Mesenchymal stem cell (in vitro differentiated cells and primary cell): ENCODE data around the gene TTC39A.

Experiments used
- DNase-seq: peaks from one replicate; pipeline ENCODE4 v3.0.0-alpha.2; 2013
- H2AFZ ChIP-seq: one replicate; pipeline ENCODE4 v1.6.1; 2013; ENCODE audit warnings: low read depth, mild to moderate bottlenecking, control low read depth, inconsistent platforms, low read length, moderate library complexity
- H2AK5ac ChIP-seq: 2 replicates; pipeline ENCODE4 v1.6.1; 2013; ENCODE audit warnings: low read length, moderate library complexity, mild to moderate bottlenecking, inconsistent platforms; ENCODE audit not compliant: severe bottlenecking
- H2BK120ac ChIP-seq: one replicate; pipeline ENCODE4 v1.6.1; 2013; ENCODE audit warnings: low read depth, mild to moderate bottlenecking, inconsistent platforms, low read length, moderate library complexity
- H2BK12ac ChIP-seq, 2 experiments: one replicate each; pipeline ENCODE4 v1.6.1; 2013; ENCODE audit warnings: inconsistent platforms in 2 of 2, low read length in 2 of 2, mild to moderate bottlenecking in 2 of 2, moderate library complexity in 2 of 2, control low read depth in 1 of 2
- H2BK15ac ChIP-seq: one replicate; pipeline ENCODE4 v1.6.1; 2013; ENCODE audit warnings: mild to moderate bottlenecking, low read depth, inconsistent platforms; ENCODE audit not compliant: poor library complexity, severe bottlenecking
- H2BK5ac ChIP-seq: 2 replicates; pipeline ENCODE4 v1.6.1; 2013; ENCODE audit warnings: low read depth, mild to moderate bottlenecking, low read length, control low read depth, inconsistent platforms; ENCODE audit not compliant: poor library complexity, severe bottlenecking
- H3K14ac ChIP-seq, 2 experiments: one replicate each; pipeline ENCODE4 v1.6.1; 2013; ENCODE audit warnings: inconsistent platforms in 2 of 2, low read length in 2 of 2, control low read depth in 1 of 2, mild to moderate bottlenecking in 1 of 2, moderate library complexity in 1 of 2
- H3K18ac ChIP-seq, 2 experiments: one replicate each; pipeline ENCODE4 v1.6.1; 2013; ENCODE audit warnings: inconsistent platforms in 2 of 2, low read length in 2 of 2, control low read depth in 1 of 2, low read depth in 1 of 2, mild to moderate bottlenecking in 1 of 2
- H3K23ac ChIP-seq, 2 experiments: one replicate each; pipeline ENCODE4 v1.6.1; 2013; ENCODE audit warnings: inconsistent platforms in 2 of 2, low read length in 2 of 2, mild to moderate bottlenecking in 2 of 2, moderate library complexity in 2 of 2, control low read depth in 1 of 2
- H3K27ac ChIP-seq: 2 replicates; pipeline ENCODE4 v1.5.1; 2013; ENCODE audit warnings: mild to moderate bottlenecking, moderate library complexity, low read length, control low read depth, inconsistent platforms; ENCODE audit not compliant: poor library complexity, severe bottlenecking
- H3K27me3 ChIP-seq, 2 experiments: 2 replicates each; pipeline versions ENCODE4 v1.6.1 to v1.7.0; 2013; ENCODE audit warnings: low read length in 2 of 2, mild to moderate bottlenecking in 2 of 2, moderate library complexity in 2 of 2, control low read depth in 1 of 2, inconsistent platforms in 1 of 2; ENCODE audit not compliant: control insufficient read depth in 1 of 2, insufficient read depth in 1 of 2
- H3K36me3 ChIP-seq, 2 experiments: 2 replicates each; pipeline versions ENCODE4 v1.6.1 to v1.7.0; 2013; ENCODE audit warnings: low read length in 2 of 2, control low read depth in 1 of 2, inconsistent platforms in 1 of 2, low read depth in 1 of 2, mild to moderate bottlenecking in 1 of 2; ENCODE audit not compliant: insufficient read depth in 2 of 2, control insufficient read depth in 1 of 2
- H3K4ac ChIP-seq, 2 experiments: one replicate each; pipeline ENCODE4 v1.6.1; 2013; ENCODE audit warnings: inconsistent platforms in 2 of 2, low read length in 2 of 2, mild to moderate bottlenecking in 2 of 2, moderate library complexity in 2 of 2, control low read depth in 1 of 2, low read depth in 1 of 2
- H3K4me1 ChIP-seq: 2 replicates; pipeline ENCODE4 v1.6.1; 2013; ENCODE audit warnings: low read depth, low read length, control low read depth; ENCODE audit not compliant: control insufficient read depth, insufficient read depth
- H3K4me2 ChIP-seq: 2 replicates; pipeline ENCODE4 v1.6.1; 2013; ENCODE audit warnings: low read length, mild to moderate bottlenecking, inconsistent platforms; ENCODE audit not compliant: poor library complexity, severe bottlenecking
- H3K4me3 ChIP-seq, 2 experiments: 2 replicates each; pipeline versions ENCODE4 v1.5.1 to v1.7.0; 2013; ENCODE audit warnings: low read length in 2 of 2, mild to moderate bottlenecking in 2 of 2, control low read depth in 1 of 2, low read depth in 1 of 2; ENCODE audit not compliant: insufficient read depth in 1 of 2
- H3K79me1 ChIP-seq: replicated peaks from 2 replicates; pipeline ENCODE4 v1.6.1; 2013; ENCODE audit warnings: mild to moderate bottlenecking, control low read depth, low read length, inconsistent platforms; ENCODE audit not compliant: poor library complexity, severe bottlenecking
- H3K9ac ChIP-seq: 2 replicates; pipeline ENCODE4 v1.7.0; 2013; ENCODE audit warnings: mild to moderate bottlenecking, low read length, moderate library complexity
- H3K9me3 ChIP-seq: 2 replicates; pipeline ENCODE4 v1.7.0; 2013; ENCODE audit warnings: mild to moderate bottlenecking, low read length; ENCODE audit not compliant: control insufficient read depth
- H4K8ac ChIP-seq: one replicate; pipeline ENCODE4 v1.6.1; 2013; ENCODE audit warnings: inconsistent platforms, mild to moderate bottlenecking, low read length, moderate library complexity
- H4K91ac ChIP-seq: one replicate; pipeline ENCODE4 v1.6.1; 2013; ENCODE audit warnings: mild to moderate bottlenecking, low read length, inconsistent platforms
- WGBS: methylation state at CpG from one replicate; pipeline ENCODE4 v1.1.7; 2013; ENCODE audit warnings: mixed read lengths; 5-methylcytosine and 5-hydroxymethylcytosine counted together

Gene TTC39A

DNA sequence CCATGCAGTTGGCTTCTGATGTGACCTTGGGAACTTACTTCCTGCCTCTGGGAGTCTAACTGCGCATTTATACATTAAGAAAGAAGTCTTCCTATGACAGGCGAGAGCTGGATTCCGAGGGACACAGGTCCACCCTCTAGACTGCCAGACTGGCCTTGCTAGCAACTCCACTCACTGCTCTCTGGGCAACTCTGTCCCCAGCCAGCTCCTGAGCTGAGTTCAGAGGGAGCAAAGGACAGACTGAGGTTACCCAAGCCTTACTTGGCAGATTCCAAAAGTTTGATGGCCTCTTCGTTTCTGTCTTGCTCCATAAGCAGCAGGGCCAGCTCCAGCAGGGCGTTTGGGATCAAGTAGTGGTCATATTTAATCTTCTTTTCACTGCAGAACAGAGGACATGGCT is 41.8 kb downstream of the TTC39A start:
- no peak for DNase-seq
- Histone ChIP-seq H3K4me2 (no peak overlapping the region), H2BK12ac (no peak overlapping the region), H3K4me1 (peaks cover 6% of the 10 kb centered on the region), H3K4me3 (no peak overlapping the region), H3K18ac (no peak overlapping the region), H2BK5ac (no peak overlapping the region), H3K79me1 (peaks cover 3% of the 10 kb centered on the region), H3K9me3 (no peaks in the 10 kb centered on the region), H3K23ac (no peak overlapping the region), H4K91ac (no peak overlapping the region), H2BK120ac (no peak overlapping the region), H3K9ac (no peak overlapping the region), H2BK15ac (no peak overlapping the region), H3K27me3 (no peaks in the 10 kb centered on the region), H4K8ac (no peak overlapping the region), H2AK5ac (no peak overlapping the region), H3K36me3 (peaks cover 0 to 17% of the 10 kb centered on the region in 2 experiments), H3K27ac (no peak overlapping the region), H3K14ac (no peak overlapping the region), H2AFZ (no peak overlapping the region), H3K4ac (no peak overlapping the region)
- 90% methylated on average over 5 of the region's 5 CpGs for WGBS

- Histone ChIP-seq H2BK15ac (no peak overlapping the region), H3K4me2 (no peak overlapping the region), H3K9ac (no peak overlapping the region), H2AK5ac (no peak overlapping the region), H3K23ac (no peak overlapping the region), H4K8ac (no peak overlapping the region), H3K4ac (no peak overlapping the region), H3K4me1 (peaks cover 6% of the 10 kb centered on the region), H3K18ac (no peak overlapping the region), H4K91ac (no peak overlapping the region), H2BK5ac (no peak overlapping the region), H3K36me3 (peaks cover 0 to 19% of the 10 kb centered on the region in 2 experiments), H3K14ac (no peak overlapping the region), H3K9me3 (no peaks in the 10 kb centered on the region), H2BK12ac (no peak overlapping the region), H3K4me3 (no peak overlapping the region), H2AFZ (no peak overlapping the region), H3K79me1 (peaks cover 3% of the 10 kb centered on the region), H3K27ac (no peak overlapping the region), H3K27me3 (no peaks in the 10 kb centered on the region), H2BK120ac (no peak overlapping the region)
- DNase-seq: no peak
- WGBS: 97% methylated on average over 8 of the region's 8 CpGs
Measured at GRCh38 chr1:51287966-51288365, 42.4 kb downstream of the TTC39A start.

DNA sequence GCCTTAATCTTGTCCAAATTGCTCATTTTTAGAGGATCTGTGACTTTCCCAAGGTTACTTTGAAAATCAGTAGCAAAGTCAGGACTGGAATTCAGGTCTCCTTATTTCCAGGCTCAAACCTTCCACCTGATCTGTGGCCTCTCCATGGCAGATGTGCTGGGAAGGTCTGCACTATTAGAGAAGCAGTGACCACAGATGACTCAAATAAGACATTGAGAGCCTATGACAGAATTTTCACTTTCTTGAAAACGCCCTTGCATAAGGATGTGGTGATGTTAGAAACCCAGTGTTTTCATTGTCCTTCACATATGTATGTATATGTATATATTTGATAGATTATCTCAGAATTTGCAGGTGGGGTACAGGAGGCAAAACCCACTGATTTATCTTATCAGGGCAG is 45.3 kb downstream of the TTC39A start:
- Histone ChIP-seq H3K14ac (no peak overlapping the region), H2BK12ac (no peak overlapping the region)
- no CpG with 5 or more reads among the region's 1 CpG for WGBS

DNA sequence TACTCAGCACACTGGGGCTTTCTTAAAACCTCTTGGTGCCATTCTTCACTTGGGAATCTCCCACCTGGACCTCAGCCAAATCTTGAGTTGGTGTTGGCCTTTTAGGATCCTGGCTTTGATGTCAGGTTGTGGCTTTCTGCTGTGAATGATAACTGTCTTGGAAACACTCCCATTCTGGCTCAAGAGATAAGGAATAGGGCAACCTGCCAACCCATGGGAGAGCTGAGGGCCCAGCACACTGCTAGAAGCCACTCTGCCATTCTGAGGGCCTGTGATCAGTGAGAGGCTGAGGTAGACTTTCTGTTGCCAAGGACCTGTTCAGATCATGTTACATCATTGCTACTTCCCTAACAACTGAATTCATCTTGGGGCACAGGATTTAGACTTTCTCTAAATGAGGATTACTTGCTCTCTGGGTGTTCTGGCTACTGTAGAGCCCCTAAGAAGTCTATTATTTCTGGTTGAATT is 45.8 kb downstream of the TTC39A start:
- no peak overlapping the region for H2AFZ ChIP-seq
- H4K91ac ChIP-seq: no peak overlapping the region
- no peak overlapping the region for H3K14ac ChIP-seq
- no peak overlapping the region for H3K4ac ChIP-seq
- no peak overlapping the region for H4K8ac ChIP-seq
- peak overlapping the region; percentile 15 for H2AK5ac ChIP-seq
- H3K18ac ChIP-seq: no peak overlapping the region
- H3K23ac ChIP-seq: no peak overlapping the region
- peaks cover 9% of the 10 kb centered on the region for H3K4me1 ChIP-seq
- H3K4me2 ChIP-seq: no peak overlapping the region
- no peak for DNase-seq
- H2BK120ac ChIP-seq: no peak overlapping the region
- H3K9me3 ChIP-seq: no peaks in the 10 kb centered on the region
- no peak overlapping the region for H2BK12ac ChIP-seq
- no peaks in the 10 kb centered on the region for H3K27me3 ChIP-seq
- H3K4me3 ChIP-seq: no peak overlapping the region
- H3K79me1 ChIP-seq: peaks cover 4% of the 10 kb centered on the region
- H2BK15ac ChIP-seq: no peak overlapping the region
- no peak overlapping the region for H3K9ac ChIP-seq
- H2BK5ac ChIP-seq: no peak overlapping the region
- H3K36me3 ChIP-seq: peaks cover 11 to 26% of the 10 kb centered on the region in 2 experiments
- no peak overlapping the region for H3K27ac ChIP-seq

More for the DNA sequence above, 45.3 kb downstream of the TTC39A start:
- no peak overlapping the region for H3K18ac ChIP-seq
- H3K4me2 ChIP-seq: no peak overlapping the region
- DNase-seq: no peak
- no peak overlapping the region for H2AK5ac ChIP-seq
- no peaks in the 10 kb centered on the region for H3K27me3 ChIP-seq
- H3K4me3 ChIP-seq: no peak overlapping the region
- H3K9me3 ChIP-seq: no peaks in the 10 kb centered on the region
- no peak overlapping the region for H2BK5ac ChIP-seq
- H4K91ac ChIP-seq: no peak overlapping the region
- peaks cover 9% of the 10 kb centered on the region for H3K4me1 ChIP-seq
- H4K8ac ChIP-seq: no peak overlapping the region
- no peak overlapping the region for H3K9ac ChIP-seq
- peaks cover 9 to 26% of the 10 kb centered on the region in 2 experiments for H3K36me3 ChIP-seq
- H2AFZ ChIP-seq: no peak overlapping the region
- no peak overlapping the region for H3K27ac ChIP-seq
- no peak overlapping the region for H3K23ac ChIP-seq
- H3K79me1 ChIP-seq: peaks cover 3% of the 10 kb centered on the region
- H3K4ac ChIP-seq: no peak overlapping the region
- no peak overlapping the region for H2BK120ac ChIP-seq
- no peak overlapping the region for H2BK15ac ChIP-seq
